Ishikawa (cell line): Measurements from ENCODE around the gene UBE4B.

Experiments used
- CEBPB ChIP-seq: IDR thresholded peaks from 2 replicates; pipeline ENCODE4 v1.6.1; 2012
- CREB1 ChIP-seq: IDR thresholded peaks from 2 replicates; pipeline ENCODE4 v1.6.1; 2012; ENCODE audit warnings: low read depth
- EGR1 ChIP-seq: IDR thresholded peaks from 2 replicates; pipeline ENCODE4 v1.6.1; 2012
- EP300 ChIP-seq: IDR thresholded peaks from 2 replicates; pipeline ENCODE4 v1.6.1; 2012; ENCODE audit warnings: borderline replicate concordance
- FOXM1 ChIP-seq: IDR thresholded peaks from 2 replicates; pipeline ENCODE4 v1.6.1; 2012; ENCODE audit warnings: low read depth, borderline replicate concordance
- MAX ChIP-seq: IDR thresholded peaks from 2 replicates; pipeline ENCODE4 v1.6.1; 2012
- NFIC ChIP-seq: IDR thresholded peaks from 2 replicates; pipeline ENCODE4 v1.6.1; 2012
- RAD21 ChIP-seq: IDR thresholded peaks from 2 replicates; pipeline ENCODE4 v1.6.1; 2012; ENCODE audit warnings: low read depth
- REST ChIP-seq: IDR thresholded peaks from 2 replicates; pipeline ENCODE4 v1.6.1; 2012; ENCODE audit warnings: low read depth, mild to moderate bottlenecking
- TAF1 ChIP-seq: IDR thresholded peaks from 2 replicates; pipeline ENCODE4 v1.6.1; 2012; ENCODE audit warnings: low read depth, mild to moderate bottlenecking
- TCF12 ChIP-seq: IDR thresholded peaks from 2 replicates; pipeline ENCODE4 v1.6.1; 2012; ENCODE audit warnings: low read depth
- TEAD4 ChIP-seq: IDR thresholded peaks from 2 replicates; pipeline ENCODE4 v1.6.1; 2012
- USF1 ChIP-seq: IDR thresholded peaks from 2 replicates; pipeline ENCODE4 v1.6.1; 2012
- YY1 ChIP-seq: IDR thresholded peaks from 2 replicates; pipeline ENCODE4 v1.6.1; 2012; ENCODE audit warnings: low read depth
- ZBTB7A ChIP-seq: IDR thresholded peaks from 2 replicates; pipeline ENCODE4 v1.6.1; 2012; ENCODE audit warnings: low read depth

Gene UBE4B

GRCh38 chr1:10051656-10052055 is 18.9 kb downstream of the UBE4B start:
- TF ChIP-seq EP300 = no peak
- no peak for TF ChIP-seq REST
- TF ChIP-seq FOXM1 = no peak
- no peak for TF ChIP-seq CREB1
- no peak for TF ChIP-seq ZBTB7A
- TF ChIP-seq TAF1 = no peak
- TF ChIP-seq TCF12 = no peak
- TF ChIP-seq MAX = no peak
- no peak for TF ChIP-seq NFIC
- TF ChIP-seq USF1 = no peak
- no peak for TF ChIP-seq CEBPB
- TF ChIP-seq TEAD4 = no peak
- TF ChIP-seq YY1 = no peak
- TF ChIP-seq EGR1 = no peak
- no peak for TF ChIP-seq RAD21

GRCh38 chr1:10052347-10052746 is 19.6 kb downstream of the UBE4B start:
- TF ChIP-seq CEBPB = no peak
- TF ChIP-seq REST = no peak

- TF ChIP-seq USF1 (no peak), ZBTB7A (no peak), FOXM1 (no peak), REST (no peak), CEBPB (no peak), TAF1 (no peak), CREB1 (no peak), TEAD4 (no peak), EGR1 (no peak), EP300 (no peak)
These were observed 21.7 kb downstream of the UBE4B start for GRCh38 chr1:10054465-10054864.

GRCh38 chr1:10056599-10056987 is 23.8 kb downstream of the UBE4B start:
- TF ChIP-seq RAD21 = no peak
- no peak for TF ChIP-seq TAF1
- no peak for TF ChIP-seq MAX
- no peak for TF ChIP-seq NFIC
- TF ChIP-seq EP300 = no peak
- TF ChIP-seq EGR1 = no peak
- TF ChIP-seq CREB1 = no peak
- TF ChIP-seq USF1 = no peak

- TF ChIP-seq MAX (no peak), EP300 (no peak), TAF1 (no peak), EGR1 (no peak), TCF12 (no peak), USF1 (no peak), FOXM1 (no peak), RAD21 (no peak), CEBPB (no peak), ZBTB7A (no peak), REST (no peak)
These were observed 24.6 kb downstream of the UBE4B start for GRCh38 chr1:10057343-10057742.
